ENCODE data around the gene OSBPL7. TPM values are rescaled to one million over a fixed set of nuclear protein-coding genes. Genes with fewer than 3 reads are reported as not detected.

The OSBPL7 gene
- total and polyA plus RNA-seq, 2 of the 13 experiments (the other 11 are each of a cell fraction or from before 2014, with no cell fraction given): 4.7 to 6.6 TPM

DNA sequence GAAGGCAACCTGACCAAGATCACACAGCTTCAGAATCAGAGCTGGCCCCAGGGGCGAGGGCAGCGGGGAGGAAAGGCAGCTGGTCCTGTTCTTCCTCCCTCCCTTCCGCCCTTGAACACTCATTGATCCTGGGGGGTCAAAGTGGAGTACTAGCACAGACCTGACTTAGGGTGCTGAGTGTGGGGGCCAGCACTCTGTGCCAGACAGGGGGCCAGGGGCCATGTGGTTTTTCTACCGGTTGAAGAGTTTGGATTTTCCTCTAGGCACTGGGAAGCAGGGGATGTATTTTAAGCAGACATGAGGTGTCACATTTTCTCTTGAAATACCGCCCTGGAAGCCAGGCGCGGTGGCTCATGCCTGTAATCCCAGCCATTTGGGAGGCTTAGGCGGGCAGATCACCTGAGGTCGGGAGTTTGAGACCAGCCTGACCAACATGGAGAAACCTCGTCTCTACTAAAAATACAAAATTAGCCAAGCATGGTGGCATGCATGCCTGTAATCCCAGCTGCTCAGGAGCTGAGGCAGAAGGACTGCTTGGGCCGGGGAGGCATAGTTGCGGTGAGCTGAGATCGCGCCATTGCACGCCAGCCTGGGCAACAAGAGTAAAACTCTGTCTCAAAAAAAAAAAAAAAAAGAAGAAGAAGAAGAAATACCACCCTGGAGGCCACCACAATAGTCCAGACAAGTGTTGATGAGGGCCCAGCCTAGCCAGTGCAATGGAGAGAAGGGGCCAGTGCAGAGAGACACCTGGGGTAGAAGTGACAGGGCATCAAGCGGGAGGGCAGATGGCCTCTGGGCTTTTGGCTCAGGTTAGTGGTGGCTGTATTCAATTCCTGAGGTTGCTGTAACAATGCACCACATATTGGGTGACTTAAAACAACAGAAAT lies 15.3 kb downstream of the OSBPL7 start:
- no peak overlapping the region for H3K27ac ChIP-seq (ENCODE audit: extremely low read length, insufficient read depth, low read length)
- H3K9ac ChIP-seq (ENCODE audit: insufficient read depth, low read depth, low read length): no peak overlapping the region
- DNase-seq (ENCODE audit: low spot score) (no peak), FAIRE-seq (no peak), ATAC-seq (no peak)
- POLR2A ChIA-PET: no interaction called here
- no peak overlapping the region for H3K4me2 ChIP-seq (ENCODE audit: low read depth, low read length)
- H3K4me1 ChIP-seq (ENCODE audit: insufficient read depth, low read length): peaks cover 12% of the 10 kb centered on the region
- peaks cover 4 to 12% of the 10 kb centered on the region in 2 experiments; a peak in 3 of 5 replicates for H3K27me3 ChIP-seq (ENCODE audit: control insufficient read depth in 1 of 2, insufficient read depth in 2 of 2, low read length in 2 of 2)
- CTCF ChIA-PET (ENCODE audit: low intra/inter-chr PET ratio, low total read pairs): no interaction called here
- no peak overlapping the region for H2AFZ ChIP-seq (ENCODE audit: low read length)
- H3K4me3 ChIP-seq (replicated peaks in 1 of 3; ENCODE audit: insufficient read depth in 1 of 3, low read depth in 2 of 3, low read length in 3 of 3): no peak overlapping the region
- no peaks in the 10 kb centered on the region for H3K9me3 ChIP-seq (ENCODE audit: low read length)
- H3K36me3 ChIP-seq (replicated peaks in 1 of 2; ENCODE audit: control insufficient read depth in 1 of 2, insufficient read depth in 2 of 2, low read length in 2 of 2): peaks cover 4 to 7% of the 10 kb centered on the region in 2 experiments; a peak in 3 of 5 replicates
- H4K20me1 ChIP-seq (ENCODE audit: insufficient read depth, low read length): peaks cover 4% of the 10 kb centered on the region; the same call in 1 of the 2 replicates
- peak; percentile 38; the same call in 1 of the 2 replicates for TF ChIP-seq ZNF768 (CRISPR knock-in tag; IDR thresholded peaks at IDR 0.05)
- no peak for TF ChIP-seq NFKBIZ (CRISPR knock-in tag; IDR thresholded peaks at IDR 0.05)
- intact Hi-C loops (cut with micrococcal nuclease; ENCODE audit: unreplicated experiment): no loop called here
- no peaks in the 10 kb centered on the region for H3K79me2 ChIP-seq (ENCODE audit: insufficient read depth, low read length)
- no TSS peak for BruUV-seq (replicated peaks)
- in situ Hi-C loops (cut with HindIII; ENCODE audit: extremely low pct_ligation_motif_present, low pct_unique_long_range_greater_than_20kb): no loop called here
- WGBS (ENCODE audit: low lambda C conversion rate): 93% methylated on average over 16 of the region's 16 CpGs

DNA sequence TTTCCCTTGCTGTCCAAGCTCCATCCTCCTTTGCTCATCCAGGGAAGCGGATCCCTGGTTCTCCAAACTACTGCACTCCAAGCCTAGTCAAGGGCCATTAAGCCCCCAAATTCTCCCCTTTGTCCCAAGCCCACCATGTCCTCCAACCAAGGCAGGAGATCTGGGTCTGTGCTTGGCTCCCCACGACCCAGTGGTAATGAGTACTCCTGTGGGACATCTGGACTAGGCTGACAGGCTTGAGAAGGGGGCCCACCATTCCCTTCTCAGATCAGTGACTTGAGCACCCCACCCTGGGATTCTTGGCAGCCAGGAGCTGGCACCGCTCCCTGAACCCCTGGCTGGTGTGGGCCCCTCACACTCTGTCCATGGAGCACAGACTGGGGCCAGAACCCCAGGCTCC lies 17.1 kb downstream of the OSBPL7 start:
- intact Hi-C loops (cut with micrococcal nuclease; ENCODE audit: unreplicated experiment) (no loop called here), in situ Hi-C loops (cut with HindIII; ENCODE audit: extremely low pct_ligation_motif_present, low pct_unique_long_range_greater_than_20kb) (no loop called here)
- CTCF ChIA-PET (ENCODE audit: low intra/inter-chr PET ratio, low total read pairs): no interaction called here
- DNase-seq (ENCODE audit: low spot score) (no peak), ATAC-seq (no peak), FAIRE-seq (no peak)
- Histone ChIP-seq H3K4me3 (replicated peaks in 1 of 3; ENCODE audit: insufficient read depth in 1 of 3, low read depth in 2 of 3, low read length in 3 of 3) (no peak overlapping the region), H3K27ac (ENCODE audit: extremely low read length, insufficient read depth, low read length) (no peak overlapping the region), H3K4me1 (ENCODE audit: insufficient read depth, low read length) (no peaks in the 10 kb centered on the region), H3K27me3 (ENCODE audit: control insufficient read depth in 1 of 2, insufficient read depth in 2 of 2, low read length in 2 of 2) (peaks cover 4 to 16% of the 10 kb centered on the region in 2 experiments; a peak in 3 of 5 replicates), H4K20me1 (ENCODE audit: insufficient read depth, low read length) (peaks cover 4% of the 10 kb centered on the region; the same call in 1 of the 2 replicates), H3K79me2 (ENCODE audit: insufficient read depth, low read length) (no peaks in the 10 kb centered on the region), H3K4me2 (ENCODE audit: low read depth, low read length) (no peak overlapping the region), H3K9me3 (ENCODE audit: low read length) (no peaks in the 10 kb centered on the region), H3K9ac (ENCODE audit: insufficient read depth, low read depth, low read length) (no peak overlapping the region), H3K36me3 (replicated peaks in 1 of 2; ENCODE audit: control insufficient read depth in 1 of 2, insufficient read depth in 2 of 2, low read length in 2 of 2) (peaks cover 4 to 6% of the 10 kb centered on the region in 2 experiments; a peak in 3 of 5 replicates), H2AFZ (ENCODE audit: low read length) (no peak overlapping the region)
- POLR2A ChIA-PET: no interaction called here
- no TSS peak for BruUV-seq (replicated peaks)
- TF ChIP-seq ZNF317 (CRISPR knock-in tag; IDR thresholded peaks at IDR 0.05): no peak
- no peak for TF ChIP-seq WIZ (CRISPR knock-in tag; IDR thresholded peaks at IDR 0.05)
- TF ChIP-seq ZNF629 (CRISPR knock-in tag; conservative IDR thresholded peaks at IDR 0.05): no peak
- TF ChIP-seq, protein P1, sequence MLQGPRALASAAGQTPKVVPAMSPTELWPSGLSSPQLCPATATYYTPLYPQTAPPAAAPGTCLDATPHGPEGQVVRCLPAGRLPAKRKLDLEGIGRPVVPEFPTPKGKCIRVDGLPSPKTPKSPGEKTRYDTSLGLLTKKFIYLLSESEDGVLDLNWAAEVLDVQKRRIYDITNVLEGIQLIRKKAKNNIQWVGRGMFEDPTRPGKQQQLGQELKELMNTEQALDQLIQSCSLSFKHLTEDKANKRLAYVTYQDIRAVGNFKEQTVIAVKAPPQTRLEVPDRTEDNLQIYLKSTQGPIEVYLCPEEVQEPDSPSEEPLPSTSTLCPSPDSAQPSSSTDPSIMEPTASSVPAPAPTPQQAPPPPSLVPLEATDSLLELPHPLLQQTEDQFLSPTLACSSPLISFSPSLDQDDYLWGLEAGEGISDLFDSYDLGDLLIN (CRISPR knock-in tag; IDR thresholded peaks at IDR 0.05; ENCODE audit: borderline replicate concordance): no peak
- no peak for TF ChIP-seq KLF9 (CRISPR knock-in tag; IDR thresholded peaks at IDR 0.05; ENCODE audit: low read depth)
- TF ChIP-seq MIXL1 (CRISPR knock-in tag; IDR thresholded peaks at IDR 0.05): no peak
- no peak for TF ChIP-seq FOSL2 (CRISPR knock-in tag; IDR thresholded peaks at IDR 0.05)
- TF ChIP-seq, protein P2, sequence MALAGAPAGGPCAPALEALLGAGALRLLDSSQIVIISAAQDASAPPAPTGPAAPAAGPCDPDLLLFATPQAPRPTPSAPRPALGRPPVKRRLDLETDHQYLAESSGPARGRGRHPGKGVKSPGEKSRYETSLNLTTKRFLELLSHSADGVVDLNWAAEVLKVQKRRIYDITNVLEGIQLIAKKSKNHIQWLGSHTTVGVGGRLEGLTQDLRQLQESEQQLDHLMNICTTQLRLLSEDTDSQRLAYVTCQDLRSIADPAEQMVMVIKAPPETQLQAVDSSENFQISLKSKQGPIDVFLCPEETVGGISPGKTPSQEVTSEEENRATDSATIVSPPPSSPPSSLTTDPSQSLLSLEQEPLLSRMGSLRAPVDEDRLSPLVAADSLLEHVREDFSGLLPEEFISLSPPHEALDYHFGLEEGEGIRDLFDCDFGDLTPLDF (CRISPR knock-in tag; IDR thresholded peaks at IDR 0.05): no peak
- TF ChIP-seq, protein P3, sequence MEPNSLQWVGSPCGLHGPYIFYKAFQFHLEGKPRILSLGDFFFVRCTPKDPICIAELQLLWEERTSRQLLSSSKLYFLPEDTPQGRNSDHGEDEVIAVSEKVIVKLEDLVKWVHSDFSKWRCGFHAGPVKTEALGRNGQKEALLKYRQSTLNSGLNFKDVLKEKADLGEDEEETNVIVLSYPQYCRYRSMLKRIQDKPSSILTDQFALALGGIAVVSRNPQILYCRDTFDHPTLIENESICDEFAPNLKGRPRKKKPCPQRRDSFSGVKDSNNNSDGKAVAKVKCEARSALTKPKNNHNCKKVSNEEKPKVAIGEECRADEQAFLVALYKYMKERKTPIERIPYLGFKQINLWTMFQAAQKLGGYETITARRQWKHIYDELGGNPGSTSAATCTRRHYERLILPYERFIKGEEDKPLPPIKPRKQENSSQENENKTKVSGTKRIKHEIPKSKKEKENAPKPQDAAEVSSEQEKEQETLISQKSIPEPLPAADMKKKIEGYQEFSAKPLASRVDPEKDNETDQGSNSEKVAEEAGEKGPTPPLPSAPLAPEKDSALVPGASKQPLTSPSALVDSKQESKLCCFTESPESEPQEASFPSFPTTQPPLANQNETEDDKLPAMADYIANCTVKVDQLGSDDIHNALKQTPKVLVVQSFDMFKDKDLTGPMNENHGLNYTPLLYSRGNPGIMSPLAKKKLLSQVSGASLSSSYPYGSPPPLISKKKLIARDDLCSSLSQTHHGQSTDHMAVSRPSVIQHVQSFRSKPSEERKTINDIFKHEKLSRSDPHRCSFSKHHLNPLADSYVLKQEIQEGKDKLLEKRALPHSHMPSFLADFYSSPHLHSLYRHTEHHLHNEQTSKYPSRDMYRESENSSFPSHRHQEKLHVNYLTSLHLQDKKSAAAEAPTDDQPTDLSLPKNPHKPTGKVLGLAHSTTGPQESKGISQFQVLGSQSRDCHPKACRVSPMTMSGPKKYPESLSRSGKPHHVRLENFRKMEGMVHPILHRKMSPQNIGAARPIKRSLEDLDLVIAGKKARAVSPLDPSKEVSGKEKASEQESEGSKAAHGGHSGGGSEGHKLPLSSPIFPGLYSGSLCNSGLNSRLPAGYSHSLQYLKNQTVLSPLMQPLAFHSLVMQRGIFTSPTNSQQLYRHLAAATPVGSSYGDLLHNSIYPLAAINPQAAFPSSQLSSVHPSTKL (CRISPR knock-in tag; IDR thresholded peaks at IDR 0.05): no peak
- 6% methylated on average over 2 of the region's 3 CpGs for WGBS (ENCODE audit: low lambda C conversion rate)

All from HepG2 (cell line).